HepG2 (cell line): Measurements from ENCODE around the gene IL1RAPL1. TPM values are rescaled to one million over a fixed set of nuclear protein-coding genes. Genes with fewer than 3 reads are reported as not detected.

ENCODE experiments used
- ATAC-seq: fragments of 200-7000 bp; cut with Tn5 transposase; 3 replicates; pipeline ENCODE4 v1.9.1; 2020; ENCODE audit warnings: mild to moderate bottlenecking, moderate library complexity
- BruUV-seq: library from RNA; stranded (reverse); fragments of 400-500 nt; replicated peaks from 2 replicates; lab custom pipeline; 2021; lab: Mats Ljungman, UMichigan
- CTCF ChIA-PET: fragments of 300-600 bp; formaldehyde crosslinking; extraction: SDS; loops from one replicate; lab custom pipeline; 2021; ENCODE audit warnings: low total read pairs, inconsistent platforms, low intra/inter-chr PET ratio; lab: Yijun Ruan, JAX
- POLR2A ChIA-PET: fragments of 350-600 bp; sonication (Branson Sonifier 250); formaldehyde crosslinking; loops from one replicate; lab custom pipeline; 2020; ENCODE audit warnings: antibody characterized with exemption, inconsistent platforms; lab: Yijun Ruan, JAX
- DNase-seq: peaks from one replicate; pipeline ENCODE4 v3.0.0-alpha.2; 2015; ENCODE audit warnings: low spot score
- FAIRE-seq: peaks from 3 replicates; lab custom pipeline; 2011; peaks lifted over from hg19 to GRCh38; lab: Jason Lieb, UNC
- H2AFZ ChIP-seq: one replicate; pipeline ENCODE4 v1.6.1; 2011; ENCODE audit warnings: low read length, inconsistent platforms
- H3K27ac ChIP-seq: fragments of 300-600 bp; 3 replicates; pipeline ENCODE4 v1.8.0; 2011; ENCODE audit warnings: mixed run types, mild to moderate bottlenecking, mixed read lengths, low read length, inconsistent platforms; ENCODE audit not compliant: insufficient read depth; ENCODE audit errors: extremely low read length
- H3K27me3 ChIP-seq, 2 experiments: fragments of 200-600 bp in 1 of 2; 2 replicates in 1 of 2; 3 replicates in 1 of 2; pipeline versions ENCODE4 v1.6.0 to v1.8.0; 2011; ENCODE audit warnings: low read length in 2 of 2, mild to moderate bottlenecking in 2 of 2, moderate library complexity in 2 of 2, inconsistent platforms in 1 of 2; ENCODE audit not compliant: insufficient read depth in 2 of 2, control insufficient read depth in 1 of 2
- H3K36me3 ChIP-seq, 2 experiments: fragments of 200-600 bp in 1 of 2; replicated peaks in 1 of 2; 2 replicates in 1 of 2; 3 replicates in 1 of 2; pipeline versions ENCODE4 v1.5.1 to v1.8.0; 2011; ENCODE audit warnings: low read length in 2 of 2, inconsistent platforms in 1 of 2; ENCODE audit not compliant: insufficient read depth in 2 of 2, control insufficient read depth in 1 of 2
- H3K4me1 ChIP-seq: 2 replicates; pipeline ENCODE4 v1.5.1; 2012; ENCODE audit warnings: low read length, inconsistent platforms; ENCODE audit not compliant: insufficient read depth
- H3K4me2 ChIP-seq: 2 replicates; pipeline ENCODE4 v1.6.0; 2011; ENCODE audit warnings: low read depth, low read length, inconsistent platforms
- H3K4me3 ChIP-seq, 3 experiments: fragments of 200-600 bp in 1 of 3; sonication (generic), shearing (Covaris generic) in 1 of 3; replicated peaks in 1 of 3; 2 replicates each; pipeline ENCODE4 v1.5.1; 2011 to 2016; ENCODE audit warnings: low read length in 3 of 3, inconsistent platforms in 2 of 3, low read depth in 2 of 3, mild to moderate bottlenecking in 2 of 3, control low read depth in 1 of 3, mixed read lengths in 1 of 3; ENCODE audit not compliant: insufficient read depth in 1 of 3
- H3K79me2 ChIP-seq: one replicate; pipeline ENCODE4 v1.6.1; 2011; ENCODE audit warnings: low read length, inconsistent platforms; ENCODE audit not compliant: insufficient read depth
- H3K9ac ChIP-seq: 2 replicates; pipeline ENCODE4 v1.6.0; 2011; ENCODE audit warnings: mild to moderate bottlenecking, low read depth, low read length, inconsistent platforms; ENCODE audit not compliant: insufficient read depth
- H3K9me3 ChIP-seq: 2 replicates; pipeline ENCODE4 v1.5.1; 2012; ENCODE audit warnings: mild to moderate bottlenecking, low read length
- H4K20me1 ChIP-seq: 2 replicates; pipeline ENCODE4 v1.6.0; 2011; ENCODE audit warnings: inconsistent platforms, mild to moderate bottlenecking, low read length, moderate library complexity; ENCODE audit not compliant: insufficient read depth
- ARNTL ChIP-seq: sonication (generic); formaldehyde crosslinking; IDR thresholded peaks from 2 replicates; pipeline ENCODE4 v1.4.0; 2020; ENCODE audit warnings: mild to moderate bottlenecking, missing genetic modification reagents
- CBFB ChIP-seq: sonication (generic); formaldehyde crosslinking; IDR thresholded peaks from 2 replicates; pipeline ENCODE4 v1.4.0; 2020; ENCODE audit warnings: missing genetic modification reagents
- ELF3 ChIP-seq: IDR thresholded peaks from 2 replicates; pipeline ENCODE4 v1.6.1; 2016; ENCODE audit warnings: missing genetic modification reagents, missing compliant biosample characterization
- FOSL2 ChIP-seq: sonication (generic); formaldehyde crosslinking; IDR thresholded peaks from 2 replicates; pipeline ENCODE4 v1.4.0; 2020; ENCODE audit warnings: missing genetic modification reagents
- HNRNPUL1 ChIP-seq: fragments of 200-400 bp; formaldehyde crosslinking; IDR thresholded peaks from 2 replicates; pipeline ENCODE4 v1.6.1; 2017; ENCODE audit warnings: low read depth, mild to moderate bottlenecking, low read length, moderate library complexity
- KDM4B ChIP-seq: sonication (generic); formaldehyde crosslinking; IDR thresholded peaks from 2 replicates; pipeline ENCODE4 v1.4.0; 2020; ENCODE audit warnings: missing genetic modification reagents
- TAF15 ChIP-seq: fragments of 200-400 bp; formaldehyde crosslinking; IDR thresholded peaks from one replicate; pipeline ENCODE4 v1.6.1; 2018; ENCODE audit warnings: mild to moderate bottlenecking, low read depth, low read length; ENCODE audit not compliant: poor library complexity, severe bottlenecking
- THAP11 ChIP-seq: IDR thresholded peaks from 2 replicates; pipeline ENCODE4 v1.6.1; 2016; ENCODE audit warnings: missing biosample characterization, missing genetic modification reagents
- XBP1 ChIP-seq: sonication (generic); formaldehyde crosslinking; IDR thresholded peaks from 2 replicates; pipeline ENCODE4 v1.5.0; 2020; ENCODE audit warnings: missing genetic modification reagents
- ZNF180 ChIP-seq: sonication (generic); formaldehyde crosslinking; IDR thresholded peaks from 2 replicates; pipeline ENCODE4 v1.4.0; 2020; ENCODE audit warnings: low read depth, missing genetic modification reagents, borderline replicate concordance
- ZNF660 ChIP-seq: sonication (generic); formaldehyde crosslinking; IDR thresholded peaks from 2 replicates; pipeline ENCODE4 v1.5.1; 2020; ENCODE audit warnings: mild to moderate bottlenecking, low read depth, missing genetic modification reagents, borderline replicate concordance
- ZNF776 ChIP-seq: sonication (generic); formaldehyde crosslinking; IDR thresholded peaks from 2 replicates; pipeline ENCODE4 v1.4.0; 2020; ENCODE audit warnings: mild to moderate bottlenecking, missing genetic modification reagents
- WGBS: methylation state at CpG from one replicate; pipeline ENCODE4 v1.1.6; 2017; ENCODE audit warnings: low lambda C conversion rate; 5-methylcytosine and 5-hydroxymethylcytosine counted together
- in situ Hi-C: cut with HindIII; loops from 2 replicates; pipeline ENCODE4 v1.10.0; 2017; ENCODE audit warnings: low pct_unique_long_range_greater_than_20kb; ENCODE audit not compliant: extremely low pct_ligation_motif_present
- intact Hi-C: fragments of 100-400 bp; cut with micrococcal nuclease; formaldehyde crosslinking; loops from one replicate; pipeline ENCODE4 v1.10.0; 2022; ENCODE audit not compliant: unreplicated experiment
- polyA plus RNA-seq, 8 experiments: library from polyadenylated mRNA; depleted of rRNA in 3 of 8; stranded (reverse) in 7 of 8; unstranded in 1 of 8; fragments of >200 nt; fragmentation: Illumina TruSeq in 4 of 8; extraction: Trizol in 4 of 8; gene quantifications; 2 replicates each; pipeline versions ENCODE4 v1.2.1 to v1.2.3, GENCODE V29; 2011 to 2016; ENCODE audit warnings: low read depth in 4 of 8, missing spikeins in 1 of 8, mixed read lengths in 1 of 8; ENCODE audit not compliant: insufficient read depth in 1 of 8
- total RNA-seq, 5 experiments: library from RNA; depleted of rRNA; stranded (reverse); fragments of >200 nt; fragmentation: Illumina TruSeq; extraction: Trizol; gene quantifications; 2 replicates each; pipeline ENCODE4 v1.2.3, GENCODE V29; 2016; ENCODE audit warnings: low read depth in 1 of 5

IL1RAPL1 gene
- total and polyA plus RNA-seq, 2 of the 13 experiments (the other 11 are each of a cell fraction or from before 2014, with no cell fraction given) = 0.04 TPM; not detected in 1

DNA sequence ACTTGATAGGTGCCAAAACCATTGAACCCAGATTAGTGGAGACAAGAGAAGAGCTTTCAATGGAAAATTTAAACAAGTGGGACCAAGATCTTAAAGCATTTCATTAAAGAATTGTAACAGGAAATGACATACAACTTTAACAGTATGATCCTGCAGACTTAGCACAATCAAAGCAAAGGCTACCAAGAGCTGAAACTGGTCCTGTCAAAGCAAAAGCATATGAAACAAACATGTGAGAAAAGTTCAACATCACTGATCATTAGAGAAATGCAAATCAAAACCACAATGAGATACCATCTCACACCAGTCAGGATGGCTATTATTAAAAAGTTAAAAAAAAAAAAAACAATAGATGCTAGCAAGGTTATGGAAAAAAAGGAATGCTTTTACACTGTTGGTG is 425.6 kb downstream of the IL1RAPL1 start (continued):
- TF ChIP-seq CBFB (CRISPR knock-in tag) = no peak
- TF ChIP-seq, all 625 proteins: peak for 0

DNA sequence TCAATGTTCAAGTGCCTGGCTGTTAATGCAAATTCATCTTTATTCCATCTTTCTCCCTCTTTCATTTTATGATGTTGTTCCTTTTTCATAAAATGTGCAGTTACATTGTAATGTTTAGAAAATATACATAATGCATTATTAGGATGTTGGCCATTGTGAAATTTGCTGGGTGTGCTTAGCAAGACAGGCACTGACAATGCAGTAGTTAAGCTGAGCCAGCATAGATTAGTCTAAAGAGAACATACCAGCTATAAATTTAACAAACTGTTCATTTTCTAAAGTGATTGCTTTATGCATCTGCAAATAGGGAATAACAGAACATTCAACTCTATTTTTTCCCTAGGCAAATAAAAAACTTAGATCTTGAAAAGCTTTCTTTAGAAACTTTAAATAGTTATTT is 436.0 kb downstream of the IL1RAPL1 start:
- Histone ChIP-seq H2AFZ (no peak overlapping the region), H3K9me3 (no peaks in the 10 kb centered on the region), H3K4me3 (no peak overlapping the region), H4K20me1 (no peaks in the 10 kb centered on the region), H3K4me2 (no peak overlapping the region), H3K27me3 (no peaks in the 10 kb centered on the region), H3K36me3 (no peaks in the 10 kb centered on the region), H3K4me1 (no peaks in the 10 kb centered on the region), H3K79me2 (no peaks in the 10 kb centered on the region), H3K27ac (no peak overlapping the region), H3K9ac (no peak overlapping the region)
- TF ChIP-seq ELF3 = no peak
- no peak for TF ChIP-seq ZNF180
- TF ChIP-seq ZNF660 = no peak
- no peak for TF ChIP-seq ZNF776 (CRISPR knock-in tag)
- TF ChIP-seq FOSL2 = no peak
- TF ChIP-seq TAF15 = no peak
- no peak for TF ChIP-seq HNRNPUL1
- CTCF ChIA-PET = no interaction called here
- ATAC-seq (no peak), DNase-seq (no peak), FAIRE-seq (no peak)
- no TSS peak for BruUV-seq
- POLR2A ChIA-PET = no interaction called here
- in situ Hi-C loops = no loop called here
- intact Hi-C loops = loop anchor here (10.0 kb wide), 1 partner anchor 892 kb away; no protein-coding TSS in a partner anchor

DNA sequence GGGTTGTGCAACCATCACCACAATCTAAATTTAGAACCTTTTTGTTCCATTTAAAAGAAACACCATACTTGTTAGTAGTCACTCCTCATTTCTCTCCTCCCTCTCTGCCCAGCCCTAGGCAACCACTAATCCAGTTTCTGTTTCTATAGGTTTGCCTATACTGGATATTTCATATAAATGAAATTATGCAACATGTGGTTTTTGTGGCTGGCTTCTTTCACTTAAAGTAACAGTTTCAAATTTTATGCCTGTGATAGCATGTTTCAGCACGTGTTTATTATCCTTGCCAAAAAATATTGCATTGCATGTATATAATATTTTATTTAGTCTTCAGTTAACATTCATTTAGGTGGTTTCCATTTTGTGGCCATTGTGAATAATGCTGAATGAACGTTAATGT is 437.6 kb downstream of the IL1RAPL1 start:
- Histone ChIP-seq H3K27me3 (no peaks in the 10 kb centered on the region), H3K4me3 (no peak overlapping the region), H3K9me3 (no peaks in the 10 kb centered on the region), H2AFZ (no peak overlapping the region), H4K20me1 (no peaks in the 10 kb centered on the region), H3K9ac (no peak overlapping the region)
- ATAC-seq = no peak
- intact Hi-C loops = loop anchor here (10.0 kb wide), 1 partner anchor 890 kb away; no protein-coding TSS in a partner anchor
- no peak for DNase-seq
- BruUV-seq = no TSS peak
- POLR2A ChIA-PET = no interaction called here
- no peak for TF ChIP-seq KDM4B
- TF ChIP-seq XBP1 (CRISPR knock-in tag) = no peak
- no peak for TF ChIP-seq THAP11 (CRISPR knock-in tag)
- no peak for TF ChIP-seq ARNTL (CRISPR knock-in tag)
- TF ChIP-seq, all 625 proteins: peak for 0
- Histone ChIP-seq H3K27ac (no peak overlapping the region), H3K79me2 (no peaks in the 10 kb centered on the region), H3K36me3 (no peaks in the 10 kb centered on the region), H3K4me1 (no peaks in the 10 kb centered on the region), H3K4me2 (no peak overlapping the region)
- 0% methylated on average over 2 of the region's 2 CpGs for WGBS
- no peak for FAIRE-seq
- CTCF ChIA-PET = no interaction called here
- in situ Hi-C loops = no loop called here
